GM18511 (cell line): ENCODE results near the gene SUGCT.
A peak's percentile ranks its signal among the peaks of the same experiment; 100 is the strongest.
"Not testable (repeated sequence)": the region's sequence is repeated elsewhere in the genome, so short reads cannot be mapped to it uniquely, and the experiment has no call there.

Experiments
- ATAC-seq: cut with Tn5 transposase; IDR thresholded peaks from one replicate; pipeline ENCODE4 v1.9.1; 2021; ENCODE audit warnings: mild to moderate bottlenecking, moderate library complexity; ENCODE audit not compliant: unreplicated experiment

The SUGCT gene

GRCh38 chr7:40647719-40648118 lies 512.9 kb downstream of the SUGCT start:
- ATAC-seq = no peak

GRCh38 chr7:40649247-40649646 lies 514.4 kb downstream of the SUGCT start:
- no peak for ATAC-seq

- not testable (repeated sequence) for ATAC-seq
These were observed 516.1 kb downstream of the SUGCT start for GRCh38 chr7:40650903-40651302.

- no peak for ATAC-seq
These were observed 519.4 kb downstream of the SUGCT start for GRCh38 chr7:40654171-40654570.

GRCh38 chr7:40655426-40655825 lies 520.6 kb downstream of the SUGCT start:
- ATAC-seq = no peak

- ATAC-seq = no peak
These were observed 521.5 kb downstream of the SUGCT start for GRCh38 chr7:40656349-40656748.

- no peak for ATAC-seq
These were observed 523.9 kb downstream of the SUGCT start for GRCh38 chr7:40658729-40659128.

GRCh38 chr7:40659231-40659630 lies 524.4 kb downstream of the SUGCT start:
- no peak for ATAC-seq

GRCh38 chr7:40673285-40673684 lies 538.5 kb downstream of the SUGCT start:
- no peak for ATAC-seq

- ATAC-seq = no peak
These were observed 539.5 kb downstream of the SUGCT start for GRCh38 chr7:40674316-40674715.

GRCh38 chr7:40675741-40676140 lies 540.9 kb downstream of the SUGCT start:
- ATAC-seq = no peak

- ATAC-seq = no peak
These were observed 541.4 kb downstream of the SUGCT start for GRCh38 chr7:40676221-40676620.

GRCh38 chr7:40680657-40681056 lies 545.9 kb downstream of the SUGCT start:
- ATAC-seq = peak; percentile 88

GRCh38 chr7:40682696-40683095 lies 547.9 kb downstream of the SUGCT start:
- ATAC-seq = no peak

GRCh38 chr7:40694026-40694809 lies 559.4 kb downstream of the SUGCT start:
- no peak for ATAC-seq

GRCh38 chr7:40694991-40695390 lies 560.2 kb downstream of the SUGCT start:
- ATAC-seq = no peak

GRCh38 chr7:40697653-40698052 lies 562.8 kb downstream of the SUGCT start:
- ATAC-seq = no peak

- no peak for ATAC-seq
These were observed 563.6 kb downstream of the SUGCT start for GRCh38 chr7:40698214-40698920.

GRCh38 chr7:40698921-40699260 lies 564.1 kb downstream of the SUGCT start:
- ATAC-seq = no peak

- ATAC-seq = no peak
These were observed 566.0 kb downstream of the SUGCT start for GRCh38 chr7:40700653-40701421.

- ATAC-seq = no peak
These were observed 567.2 kb downstream of the SUGCT start for GRCh38 chr7:40701836-40702551.
